Measurements from ENCODE around the gene ACSS1.

The ACSS1 gene

DNA sequence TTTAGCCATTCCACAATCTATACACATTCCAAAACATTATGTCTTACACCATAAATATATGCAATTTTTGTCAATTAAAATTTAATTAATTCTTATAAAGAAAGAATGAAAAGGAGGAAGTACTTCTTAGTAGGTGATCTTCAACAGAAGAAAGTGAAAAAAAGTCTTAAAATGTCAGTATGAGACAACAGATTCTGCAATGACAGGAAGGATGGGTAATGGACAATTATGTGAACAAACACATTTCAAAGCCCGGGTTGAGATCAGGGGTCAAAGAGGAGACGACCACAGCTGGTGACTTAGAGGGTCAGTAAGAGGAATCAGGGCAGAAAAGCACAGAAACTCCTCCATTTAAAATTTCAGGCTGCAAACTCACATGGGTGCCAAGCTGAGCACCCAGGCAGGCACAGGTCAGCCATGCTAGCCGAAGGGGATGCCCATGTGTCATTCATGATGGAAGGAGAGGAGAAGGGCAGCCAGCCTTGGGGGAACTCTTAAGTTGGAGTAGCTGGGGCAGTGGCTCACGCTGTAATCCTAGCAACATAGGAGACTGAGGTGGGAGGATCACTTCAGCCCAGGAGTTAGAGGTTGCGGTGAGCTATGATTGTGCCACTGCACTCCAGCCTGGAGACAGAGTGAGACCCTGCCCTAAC, 13.0 kb upstream of the ACSS1 start:
- Histone ChIP-seq H3K27me3 (ENCODE audit: insufficient read depth, insufficient read length) (peaks cover 76% of the 10 kb centered on the region), H3K9ac (ENCODE audit: insufficient read length, low read depth) (no peak overlapping the region), H3K4me3 (ENCODE audit: insufficient read length, low read depth) (no peak overlapping the region), H3K4me1 (ENCODE audit: insufficient read depth, insufficient read length) (no peaks in the 10 kb centered on the region), H3K9me3 (ENCODE audit: insufficient read depth, low read length) (no peaks in the 10 kb centered on the region), H3K36me3 (ENCODE audit: insufficient read depth, insufficient read length, low read length) (no peaks in the 10 kb centered on the region)
- TF ChIP-seq YY1 (IDR thresholded peaks at IDR 0.05; ENCODE audit: insufficient read depth, insufficient read length), result no peak
- TF ChIP-seq ZNF274 (IDR thresholded peaks at IDR 0.05; ENCODE audit: low read depth, low read length), result no peak
- no peak for TF ChIP-seq SUZ12 (IDR thresholded peaks at IDR 0.05; ENCODE audit: extremely low read depth, insufficient read depth, insufficient read length)
- no peak for DNase-seq (ENCODE audit: low read depth, low spot score)

- DNase-seq (ENCODE audit: low read depth, low spot score), result no peak
- H3K27me3 ChIP-seq (ENCODE audit: insufficient read depth, insufficient read length), result peaks cover 76% of the 10 kb centered on the region
- no peaks in the 10 kb centered on the region for H3K36me3 ChIP-seq (ENCODE audit: insufficient read depth, insufficient read length, low read length)
- H3K9me3 ChIP-seq (ENCODE audit: insufficient read depth, low read length), result no peaks in the 10 kb centered on the region
- no peak overlapping the region for H3K9ac ChIP-seq (ENCODE audit: insufficient read length, low read depth)
- H3K4me3 ChIP-seq (ENCODE audit: insufficient read length, low read depth), result no peak overlapping the region
- TF ChIP-seq SUZ12 (IDR thresholded peaks at IDR 0.05; ENCODE audit: extremely low read depth, insufficient read depth, insufficient read length), result no peak
- no peak for TF ChIP-seq ZNF274 (IDR thresholded peaks at IDR 0.05; ENCODE audit: low read depth, low read length)
- no peak for TF ChIP-seq YY1 (IDR thresholded peaks at IDR 0.05; ENCODE audit: insufficient read depth, insufficient read length)
- H3K4me1 ChIP-seq (ENCODE audit: insufficient read depth, insufficient read length), result no peaks in the 10 kb centered on the region
Measured at GRCh38 chr20:25067102-25067987, 9.4 kb upstream of the ACSS1 start.

- H3K36me3 ChIP-seq (ENCODE audit: insufficient read depth, insufficient read length, low read length), result no peaks in the 10 kb centered on the region
- H3K4me1 ChIP-seq (ENCODE audit: insufficient read depth, insufficient read length), result no peaks in the 10 kb centered on the region
- no peaks in the 10 kb centered on the region for H3K9me3 ChIP-seq (ENCODE audit: insufficient read depth, low read length)
- H3K9ac ChIP-seq (ENCODE audit: insufficient read length, low read depth), result no peak overlapping the region
- peaks cover 78% of the 10 kb centered on the region for H3K27me3 ChIP-seq (ENCODE audit: insufficient read depth, insufficient read length)
- TF ChIP-seq ZNF274 (IDR thresholded peaks at IDR 0.05; ENCODE audit: low read depth, low read length), result no peak
- no peak for TF ChIP-seq YY1 (IDR thresholded peaks at IDR 0.05; ENCODE audit: insufficient read depth, insufficient read length)
- DNase-seq (ENCODE audit: low read depth, low spot score), result no peak
- H3K4me3 ChIP-seq (ENCODE audit: insufficient read length, low read depth), result no peak overlapping the region
Measured at GRCh38 chr20:25066386-25066785, 8.4 kb upstream of the ACSS1 start.

DNA sequence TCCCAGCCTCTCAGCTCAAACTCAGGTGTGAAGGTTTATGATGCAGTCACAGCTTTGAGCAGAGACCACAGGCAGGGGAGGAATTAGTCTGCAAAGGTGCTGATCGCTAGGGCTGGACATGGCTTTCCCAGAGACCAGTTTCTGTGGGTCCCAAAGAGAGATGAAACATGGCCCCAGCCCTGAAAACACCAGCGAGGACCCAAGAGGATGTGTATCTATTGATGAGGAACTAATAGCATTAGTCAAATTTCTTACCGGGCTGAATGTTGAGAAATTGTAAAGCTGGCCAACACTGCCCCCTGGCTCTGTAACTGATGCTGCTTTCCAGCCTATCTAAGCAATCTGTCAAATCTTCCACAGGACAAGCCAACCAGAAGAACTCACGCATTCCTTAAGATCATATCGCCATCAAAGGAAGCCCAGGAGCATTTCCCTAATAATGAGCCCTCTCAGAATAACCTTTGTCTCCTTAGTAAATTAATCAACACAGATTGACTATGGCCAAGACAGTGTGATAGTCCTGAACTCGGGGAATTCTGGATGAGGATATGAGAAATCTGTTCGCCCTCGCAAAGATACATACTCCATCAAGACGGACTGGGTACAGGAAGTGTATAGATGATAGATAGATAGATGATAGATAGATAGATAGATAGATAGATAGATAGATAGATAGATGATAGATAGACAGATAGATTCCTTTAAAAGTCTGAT, 7.8 kb upstream of the ACSS1 start:
- TF ChIP-seq ZNF274 (IDR thresholded peaks at IDR 0.05; ENCODE audit: low read depth, low read length) (no peak), SUZ12 (IDR thresholded peaks at IDR 0.05; ENCODE audit: extremely low read depth, insufficient read depth, insufficient read length) (no peak), YY1 (IDR thresholded peaks at IDR 0.05; ENCODE audit: insufficient read depth, insufficient read length) (no peak)
- H3K9ac ChIP-seq (ENCODE audit: insufficient read length, low read depth), result no peak overlapping the region
- no peaks in the 10 kb centered on the region for H3K36me3 ChIP-seq (ENCODE audit: insufficient read depth, insufficient read length, low read length)
- H3K4me3 ChIP-seq (ENCODE audit: insufficient read length, low read depth), result no peak overlapping the region
- H3K27me3 ChIP-seq (ENCODE audit: insufficient read depth, insufficient read length), result peaks cover 78% of the 10 kb centered on the region
- no peaks in the 10 kb centered on the region for H3K9me3 ChIP-seq (ENCODE audit: insufficient read depth, low read length)
- H3K4me1 ChIP-seq (ENCODE audit: insufficient read depth, insufficient read length), result no peaks in the 10 kb centered on the region
- no peak for DNase-seq (ENCODE audit: low read depth, low spot score)

GRCh38 chr20:25065072-25065624, 7.2 kb upstream of the ACSS1 start:
- H3K9ac ChIP-seq (ENCODE audit: insufficient read length, low read depth), result no peak overlapping the region
- no peaks in the 10 kb centered on the region for H3K9me3 ChIP-seq (ENCODE audit: insufficient read depth, low read length)
- DNase-seq (ENCODE audit: low read depth, low spot score), result no peak
- H3K4me1 ChIP-seq (ENCODE audit: insufficient read depth, insufficient read length), result no peaks in the 10 kb centered on the region
- H3K36me3 ChIP-seq (ENCODE audit: insufficient read depth, insufficient read length, low read length), result no peaks in the 10 kb centered on the region
- peaks cover 78% of the 10 kb centered on the region for H3K27me3 ChIP-seq (ENCODE audit: insufficient read depth, insufficient read length)
- H3K4me3 ChIP-seq (ENCODE audit: insufficient read length, low read depth), result no peak overlapping the region
- no peak for TF ChIP-seq ZNF274 (IDR thresholded peaks at IDR 0.05; ENCODE audit: low read depth, low read length)
- no peak for TF ChIP-seq SUZ12 (IDR thresholded peaks at IDR 0.05; ENCODE audit: extremely low read depth, insufficient read depth, insufficient read length)
- no peak for TF ChIP-seq YY1 (IDR thresholded peaks at IDR 0.05; ENCODE audit: insufficient read depth, insufficient read length)

GRCh38 chr20:25064561-25065071, 6.7 kb upstream of the ACSS1 start:
- Histone ChIP-seq H3K27me3 (ENCODE audit: insufficient read depth, insufficient read length) (peaks cover 77% of the 10 kb centered on the region), H3K9me3 (ENCODE audit: insufficient read depth, low read length) (no peaks in the 10 kb centered on the region)

More at GRCh38 chr20:25064561-25065071, 6.7 kb upstream of the ACSS1 start:
- Histone ChIP-seq H3K9ac (ENCODE audit: insufficient read length, low read depth) (no peak overlapping the region), H3K4me3 (ENCODE audit: insufficient read length, low read depth) (no peak overlapping the region), H3K4me1 (ENCODE audit: insufficient read depth, insufficient read length) (no peaks in the 10 kb centered on the region), H3K36me3 (ENCODE audit: insufficient read depth, insufficient read length, low read length) (no peaks in the 10 kb centered on the region)
- no peak for TF ChIP-seq ZNF274 (IDR thresholded peaks at IDR 0.05; ENCODE audit: low read depth, low read length)
- no peak for TF ChIP-seq SUZ12 (IDR thresholded peaks at IDR 0.05; ENCODE audit: extremely low read depth, insufficient read depth, insufficient read length)
- TF ChIP-seq YY1 (IDR thresholded peaks at IDR 0.05; ENCODE audit: insufficient read depth, insufficient read length), result no peak
- no peak for DNase-seq (ENCODE audit: low read depth, low spot score)
